Non-pigmented ciliary epithelial cell (primary cell): ENCODE data around the gene SERINC5.
"Not testable (repeated sequence)": the region's sequence is repeated elsewhere in the genome, so short reads cannot be mapped to it uniquely, and the experiment has no call there.

ENCODE experiments used
- DNase-seq: peaks from one replicate; pipeline ENCODE4 v3.0.0-alpha.2; 2010; ENCODE audit warnings: low read depth

The SERINC5 gene

DNA sequence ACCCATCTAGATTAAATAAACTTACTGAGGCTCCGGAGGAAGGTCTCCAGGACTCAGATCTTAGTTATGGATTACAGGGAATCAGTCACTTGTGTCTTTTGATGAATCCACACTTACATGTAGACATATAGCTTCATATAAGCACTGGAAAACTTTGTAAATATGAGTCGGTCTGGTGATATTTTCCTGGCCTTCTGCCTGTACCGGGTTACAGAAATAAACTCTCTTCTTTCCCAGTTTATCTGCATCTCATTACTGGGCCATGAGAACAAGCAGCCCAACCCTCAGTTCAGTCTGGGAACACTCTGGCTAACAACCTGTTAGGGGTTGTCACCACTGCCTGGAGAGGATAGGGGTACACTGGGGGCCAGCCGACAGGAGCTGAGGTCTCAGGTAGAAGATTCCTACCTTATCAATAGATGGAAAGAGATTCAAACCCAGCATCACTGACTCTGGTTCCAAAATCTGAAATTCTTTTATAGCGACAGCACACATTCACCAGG lies 161.6 kb downstream of the SERINC5 start:
- DNase-seq, result no peak

- DNase-seq, result no peak
These were observed 162.1 kb downstream of the SERINC5 start for GRCh38 chr5:80093796-80094195.

GRCh38 chr5:80092486-80093107 lies 163.3 kb downstream of the SERINC5 start:
- no peak for DNase-seq

DNA sequence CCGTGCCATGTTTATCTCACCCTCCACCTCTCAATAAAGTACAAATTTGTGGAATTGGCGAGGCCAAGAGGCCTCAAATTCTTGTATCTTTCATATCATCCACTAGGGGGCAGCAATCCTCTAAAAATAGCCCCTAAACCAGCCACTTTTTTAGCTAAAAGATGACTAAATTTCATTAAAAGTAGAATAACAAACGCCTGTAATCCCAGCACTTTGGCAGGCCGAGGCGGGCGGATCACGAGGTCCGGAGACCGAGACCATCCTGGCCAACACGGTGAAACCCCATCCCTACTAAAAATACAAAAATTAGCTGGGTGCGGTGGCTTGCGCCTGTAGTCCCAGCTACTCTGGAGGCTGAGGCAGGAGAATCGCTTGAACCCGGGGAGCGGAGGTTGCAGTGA lies 164.1 kb downstream of the SERINC5 start:
- not testable (repeated sequence) for DNase-seq

- DNase-seq, result no peak
These were observed 165.0 kb downstream of the SERINC5 start for GRCh38 chr5:80090884-80091166.

DNA sequence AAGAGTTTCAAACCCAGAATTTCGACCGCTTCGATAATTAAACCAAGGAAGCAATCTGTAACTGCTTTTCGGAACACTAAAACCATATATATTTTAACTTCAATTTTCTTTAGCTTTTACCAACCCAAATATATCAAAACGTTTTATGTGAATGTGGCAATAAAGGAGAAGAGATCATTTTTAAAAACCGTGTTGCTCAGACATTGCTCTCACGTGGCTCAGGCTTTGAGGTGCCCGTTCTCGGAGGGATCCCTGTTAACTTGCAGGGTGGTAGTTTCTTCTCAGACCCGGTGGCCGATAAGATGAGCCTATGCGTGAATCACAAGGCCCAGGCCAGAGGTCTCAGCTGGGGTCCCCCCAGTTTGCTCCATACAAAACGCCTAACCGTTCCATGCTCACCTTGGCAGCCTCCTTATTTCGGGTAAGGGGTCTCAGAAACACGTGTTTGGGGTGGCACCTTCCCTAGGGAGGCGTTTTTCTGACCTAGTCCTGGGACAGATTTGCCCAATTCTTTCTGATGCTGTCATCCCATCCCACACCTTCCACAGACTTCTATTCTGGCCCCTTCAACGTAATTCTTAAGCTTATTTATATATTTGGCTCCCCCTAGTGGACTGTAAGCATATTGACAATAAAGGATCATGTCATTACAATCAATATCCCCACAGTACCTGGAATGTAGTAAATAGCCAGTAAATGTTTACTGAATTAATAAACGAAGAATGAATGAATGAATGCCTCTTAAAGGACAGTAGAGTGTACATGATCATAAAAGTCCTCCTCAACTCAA lies 172.6 kb downstream of the SERINC5 start:
- peak; percentile 27 for DNase-seq

- peak; percentile 19 for DNase-seq
These were observed 173.1 kb downstream of the SERINC5 start for GRCh38 chr5:80082731-80083100.

DNA sequence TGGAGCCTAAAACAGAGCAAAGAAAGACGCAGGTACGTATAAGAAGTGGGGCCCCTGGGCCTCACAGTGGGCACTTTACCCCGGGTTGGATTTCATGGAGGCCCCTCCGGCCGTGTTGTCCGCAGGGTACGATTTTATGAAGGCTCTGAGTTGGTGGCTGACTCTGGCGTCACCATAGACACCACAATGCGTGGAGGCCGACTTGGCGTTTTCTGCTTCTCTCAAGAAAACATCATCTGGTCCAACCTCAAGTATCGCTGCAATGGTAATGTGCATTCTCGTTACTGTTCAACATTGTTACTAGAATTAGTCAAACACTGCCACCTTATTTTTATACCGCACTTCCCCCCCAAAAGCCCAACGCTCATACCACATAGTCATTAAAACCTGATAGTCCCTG lies 173.6 kb downstream of the SERINC5 start:
- no peak for DNase-seq

GRCh38 chr5:80078921-80079320 lies 176.9 kb downstream of the SERINC5 start:
- no peak for DNase-seq

GRCh38 chr5:80077051-80077714 lies 178.7 kb downstream of the SERINC5 start:
- no peak for DNase-seq

- DNase-seq, result no peak
These were observed 179.5 kb downstream of the SERINC5 start for GRCh38 chr5:80076131-80077050.

GRCh38 chr5:80072103-80073073 lies 183.5 kb downstream of the SERINC5 start:
- DNase-seq, result no peak

GRCh38 chr5:80071510-80072021 lies 184.3 kb downstream of the SERINC5 start:
- DNase-seq, result no peak

GRCh38 chr5:80070338-80071056 lies 185.4 kb downstream of the SERINC5 start:
- no peak for DNase-seq

GRCh38 chr5:80069918-80070318 lies 185.9 kb downstream of the SERINC5 start:
- DNase-seq, result no peak

DNA sequence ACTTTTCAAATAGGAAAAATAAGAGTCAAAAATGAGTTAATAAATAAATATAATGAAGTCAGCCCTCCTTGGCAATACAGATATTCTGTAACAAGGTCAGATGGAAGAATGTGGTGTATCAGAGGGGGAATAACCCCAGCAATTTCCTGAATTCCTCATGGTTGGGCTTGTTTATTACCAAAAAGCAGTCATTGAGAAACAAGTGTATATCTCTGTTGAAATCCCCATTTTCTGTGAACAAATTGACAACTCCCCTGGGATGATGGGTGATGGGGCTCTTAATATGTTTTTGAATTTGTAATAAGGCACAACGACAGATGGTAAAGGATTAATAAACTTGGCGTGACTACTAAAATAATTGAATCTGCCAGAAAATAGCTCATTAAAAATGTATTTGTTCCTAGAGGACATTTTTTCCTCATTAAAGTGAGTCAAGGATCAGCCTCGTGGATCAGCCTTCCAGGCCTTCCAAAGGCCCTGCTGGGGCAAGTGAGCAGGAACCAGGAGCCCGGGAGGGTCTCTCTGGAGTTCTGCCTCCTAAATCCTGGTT lies 186.5 kb downstream of the SERINC5 start:
- DNase-seq, result no peak

DNA sequence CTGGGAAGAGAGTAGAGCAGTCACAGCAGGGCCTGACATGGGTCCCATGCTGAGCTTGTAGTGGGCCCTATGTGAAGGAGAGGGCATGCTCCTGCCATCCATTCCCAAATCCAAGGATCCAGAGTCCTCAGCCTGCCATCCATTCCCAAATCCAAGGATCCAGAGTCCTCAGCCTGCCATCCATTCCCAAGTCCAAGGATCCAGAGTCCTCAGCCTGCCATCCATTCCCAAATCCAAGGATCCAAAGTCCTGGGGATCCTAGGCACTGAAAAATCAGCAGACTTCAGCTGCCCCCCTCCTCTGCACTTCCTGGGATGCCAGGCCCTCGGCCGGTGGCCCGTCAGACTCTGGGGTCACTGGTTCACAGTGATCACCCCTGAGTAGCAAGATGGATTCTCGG lies 187.1 kb downstream of the SERINC5 start:
- DNase-seq, result no peak

- DNase-seq, result no peak
These were observed 187.6 kb downstream of the SERINC5 start for GRCh38 chr5:80068246-80068636.

GRCh38 chr5:80067531-80068245 lies 188.2 kb downstream of the SERINC5 start:
- no peak for DNase-seq
